Keratinocyte (primary cell): ENCODE measurements around the gene ZNF462.

Experiments
- EZH2 ChIP-seq: IDR thresholded peaks from one replicate; pipeline ENCODE4 v1.6.1; 2012; ENCODE audit warnings: inconsistent platforms, mild to moderate bottlenecking, low read length, moderate library complexity
- TF ChIP-seq, protein P1 (sequence below), 3 experiments: IDR thresholded peaks in 1 of 3; conservative IDR thresholded peaks in 1 of 3; optimal IDR thresholded peaks in 1 of 3; 2 replicates in 2 of 3; 3 replicates in 1 of 3; pipeline versions ENCODE3 to v1.5.1; 2011; ENCODE audit warnings: low read length in 3 of 3, mild to moderate bottlenecking in 3 of 3, moderate library complexity in 2 of 3, control low read depth in 1 of 3, inconsistent platforms in 1 of 3; ENCODE audit not compliant: insufficient read depth in 2 of 3; ENCODE audit errors: extremely low read depth in 1 of 3

DNA sequence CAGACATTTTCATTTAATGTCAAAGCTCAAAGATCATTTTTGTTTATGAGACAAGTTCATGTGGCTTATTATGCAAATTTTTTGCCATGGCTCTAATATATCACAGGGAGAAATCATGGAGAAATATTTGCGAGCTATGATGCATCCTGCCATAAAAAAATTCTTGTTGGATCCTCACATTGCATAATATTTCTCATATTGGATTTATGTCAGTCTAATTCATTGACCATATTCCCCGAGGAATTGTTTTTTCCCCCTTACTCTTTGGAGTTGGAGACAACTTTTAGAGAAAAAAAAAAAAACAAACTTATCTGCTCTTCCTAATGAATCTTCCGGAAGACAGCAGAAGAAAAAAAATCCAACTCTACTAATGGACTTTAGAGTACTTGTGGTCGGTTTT lies 4.3 kb downstream of the ZNF462 start:
- TF ChIP-seq, protein P1, sequence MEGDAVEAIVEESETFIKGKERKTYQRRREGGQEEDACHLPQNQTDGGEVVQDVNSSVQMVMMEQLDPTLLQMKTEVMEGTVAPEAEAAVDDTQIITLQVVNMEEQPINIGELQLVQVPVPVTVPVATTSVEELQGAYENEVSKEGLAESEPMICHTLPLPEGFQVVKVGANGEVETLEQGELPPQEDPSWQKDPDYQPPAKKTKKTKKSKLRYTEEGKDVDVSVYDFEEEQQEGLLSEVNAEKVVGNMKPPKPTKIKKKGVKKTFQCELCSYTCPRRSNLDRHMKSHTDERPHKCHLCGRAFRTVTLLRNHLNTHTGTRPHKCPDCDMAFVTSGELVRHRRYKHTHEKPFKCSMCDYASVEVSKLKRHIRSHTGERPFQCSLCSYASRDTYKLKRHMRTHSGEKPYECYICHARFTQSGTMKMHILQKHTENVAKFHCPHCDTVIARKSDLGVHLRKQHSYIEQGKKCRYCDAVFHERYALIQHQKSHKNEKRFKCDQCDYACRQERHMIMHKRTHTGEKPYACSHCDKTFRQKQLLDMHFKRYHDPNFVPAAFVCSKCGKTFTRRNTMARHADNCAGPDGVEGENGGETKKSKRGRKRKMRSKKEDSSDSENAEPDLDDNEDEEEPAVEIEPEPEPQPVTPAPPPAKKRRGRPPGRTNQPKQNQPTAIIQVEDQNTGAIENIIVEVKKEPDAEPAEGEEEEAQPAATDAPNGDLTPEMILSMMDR (optimal IDR thresholded peaks at IDR 0.05 in 1 of 3, IDR thresholded peaks at IDR 0.05 in 1 of 3, conservative IDR thresholded peaks at IDR 0.05 in 1 of 3; ENCODE audit: extremely low read depth in 1 of 3, insufficient read depth in 2 of 3, low read length in 3 of 3) = no peak
- TF ChIP-seq EZH2 = no peak
